HG03558 (cell line): ENCODE measurements around the gene HACL1.
"Not testable (repeated sequence)": the region's sequence is repeated elsewhere in the genome, so short reads cannot be mapped to it uniquely, and the experiment has no call there.

Experiments used
- ATAC-seq: cut with Tn5 transposase; IDR thresholded peaks from one replicate; pipeline ENCODE4 v1.9.1; 2021; ENCODE audit warnings: moderate number of reproducible peaks; ENCODE audit not compliant: unreplicated experiment; ENCODE audit errors: extremely low read depth

Gene HACL1

DNA sequence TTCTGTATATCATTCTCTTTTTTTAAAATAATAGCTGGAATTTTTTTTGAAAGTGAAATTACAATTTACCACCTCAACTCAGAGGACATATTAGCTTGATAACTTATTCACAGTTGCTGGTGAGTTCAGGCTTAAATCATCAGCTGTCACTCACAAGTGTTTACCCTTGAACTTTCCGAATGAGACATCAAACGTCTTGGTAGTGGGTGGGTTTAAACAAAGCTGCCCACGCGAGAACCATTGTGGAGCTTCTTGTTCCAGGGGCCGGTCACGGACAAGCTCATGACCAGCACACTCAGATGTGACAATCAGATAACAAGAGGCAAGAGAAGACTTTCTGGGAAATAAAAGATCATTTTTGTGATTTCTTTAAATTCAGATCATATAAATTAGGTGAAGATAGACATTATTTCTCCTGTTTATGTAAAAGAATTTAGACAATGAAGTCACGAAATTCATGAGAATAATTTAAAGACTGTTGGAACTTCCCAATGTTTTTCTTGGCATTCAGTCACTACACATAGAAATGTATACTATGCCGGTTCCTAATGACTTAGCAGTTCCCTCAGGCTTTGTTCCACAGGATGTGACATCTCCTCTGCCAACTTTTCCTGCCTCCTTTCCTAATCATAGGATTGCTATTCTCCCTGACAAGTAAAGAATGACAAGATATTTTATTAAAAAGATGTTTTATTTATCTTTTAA lies 29.4 kb upstream of the HACL1 start:
- ATAC-seq, result peak; percentile 39

DNA sequence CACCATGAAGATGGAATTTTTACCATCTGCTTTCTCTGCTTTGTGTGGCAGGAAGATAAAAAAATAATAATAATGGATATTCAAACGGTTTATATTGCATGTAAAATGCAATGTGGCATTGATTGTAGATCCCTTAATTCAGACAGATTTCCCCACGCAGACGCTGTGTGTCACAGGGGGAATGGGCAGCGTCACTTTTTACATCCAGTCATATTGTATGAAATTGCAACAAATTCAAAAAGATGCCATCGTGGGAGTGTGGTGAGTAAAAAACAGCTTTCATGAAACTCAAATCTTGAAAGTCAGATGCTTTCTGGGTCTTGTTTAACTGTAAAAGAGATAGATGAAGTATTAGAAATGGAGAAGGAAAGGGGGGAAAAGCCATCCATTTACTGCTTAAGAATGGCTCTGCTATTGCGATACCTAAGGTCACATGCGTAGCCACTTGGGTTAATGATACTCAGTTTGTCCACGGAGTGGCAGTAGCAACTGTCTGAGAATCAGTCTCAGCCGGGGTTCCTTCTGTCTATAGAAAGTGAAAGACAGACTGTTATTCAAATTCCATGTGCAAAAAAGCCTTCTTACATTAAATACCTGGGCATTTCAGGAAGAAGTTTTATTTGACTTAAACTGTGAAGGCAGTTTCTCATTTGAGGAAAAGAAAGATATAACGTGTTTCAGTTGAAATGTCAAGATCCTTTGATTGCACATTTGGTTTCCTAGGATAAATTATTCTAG lies 28.7 kb upstream of the HACL1 start:
- peak; percentile 84 for ATAC-seq

DNA sequence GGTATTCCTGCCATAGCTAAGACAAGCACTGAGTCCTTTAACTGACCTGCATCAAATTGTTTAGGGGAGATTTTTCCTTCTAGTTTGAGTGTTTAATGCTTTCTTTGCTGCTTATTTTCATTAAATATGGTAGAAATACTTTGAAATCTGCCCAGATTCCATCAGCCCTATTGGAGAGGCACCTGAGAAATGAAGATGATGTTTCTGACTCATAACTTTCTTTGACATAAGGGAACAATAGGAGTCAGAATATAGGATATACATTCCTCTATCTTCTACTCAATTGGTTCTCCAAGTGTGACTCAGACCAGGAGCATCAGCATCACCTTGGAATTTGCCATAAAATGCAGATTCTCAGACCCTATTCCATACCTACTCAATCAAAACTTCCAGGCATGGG lies 27.6 kb upstream of the HACL1 start:
- no peak for ATAC-seq

DNA sequence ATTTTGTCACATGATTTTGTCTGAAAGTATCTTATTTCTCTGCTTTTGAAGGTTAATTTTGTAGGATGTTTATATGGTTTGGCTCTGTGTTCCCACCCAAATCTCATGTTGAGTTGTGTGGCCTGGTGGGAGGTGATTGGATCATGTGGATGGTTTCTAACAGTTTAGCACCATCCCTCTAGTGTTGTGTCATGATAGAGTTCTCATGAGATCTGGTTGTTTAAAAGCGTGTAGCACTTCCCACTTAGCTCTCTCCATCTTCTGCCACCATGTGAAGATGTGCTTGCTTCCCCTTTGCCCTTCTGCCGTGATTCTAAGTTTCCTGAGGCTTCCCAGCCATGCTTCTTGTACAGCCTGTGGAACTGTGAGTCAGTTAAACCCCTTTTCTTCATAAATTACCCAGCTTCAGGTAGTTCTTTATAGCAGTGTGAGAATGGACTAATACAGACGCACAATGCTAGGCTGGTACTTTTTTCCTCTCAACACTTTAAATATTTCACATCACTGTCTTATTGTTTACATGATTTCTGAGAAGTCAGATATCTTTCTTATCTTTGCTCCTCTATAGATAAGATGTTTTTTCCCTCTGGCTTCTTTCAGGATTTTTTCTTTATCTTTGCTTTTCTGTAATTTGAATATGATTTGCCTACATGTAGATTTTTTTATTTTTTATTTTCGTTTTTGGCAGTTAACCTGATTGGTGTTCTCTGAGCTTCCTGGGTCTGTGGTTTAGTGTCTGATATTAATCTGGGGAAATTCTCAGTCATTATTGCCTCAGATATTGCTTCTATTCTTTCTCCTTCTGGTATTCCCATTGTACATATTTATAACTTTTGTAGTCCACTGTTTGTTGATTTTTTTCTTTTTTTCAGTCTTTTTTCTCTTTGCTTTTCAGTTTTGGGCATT lies 22.4 kb upstream of the HACL1 start:
- ATAC-seq, result no peak

DNA sequence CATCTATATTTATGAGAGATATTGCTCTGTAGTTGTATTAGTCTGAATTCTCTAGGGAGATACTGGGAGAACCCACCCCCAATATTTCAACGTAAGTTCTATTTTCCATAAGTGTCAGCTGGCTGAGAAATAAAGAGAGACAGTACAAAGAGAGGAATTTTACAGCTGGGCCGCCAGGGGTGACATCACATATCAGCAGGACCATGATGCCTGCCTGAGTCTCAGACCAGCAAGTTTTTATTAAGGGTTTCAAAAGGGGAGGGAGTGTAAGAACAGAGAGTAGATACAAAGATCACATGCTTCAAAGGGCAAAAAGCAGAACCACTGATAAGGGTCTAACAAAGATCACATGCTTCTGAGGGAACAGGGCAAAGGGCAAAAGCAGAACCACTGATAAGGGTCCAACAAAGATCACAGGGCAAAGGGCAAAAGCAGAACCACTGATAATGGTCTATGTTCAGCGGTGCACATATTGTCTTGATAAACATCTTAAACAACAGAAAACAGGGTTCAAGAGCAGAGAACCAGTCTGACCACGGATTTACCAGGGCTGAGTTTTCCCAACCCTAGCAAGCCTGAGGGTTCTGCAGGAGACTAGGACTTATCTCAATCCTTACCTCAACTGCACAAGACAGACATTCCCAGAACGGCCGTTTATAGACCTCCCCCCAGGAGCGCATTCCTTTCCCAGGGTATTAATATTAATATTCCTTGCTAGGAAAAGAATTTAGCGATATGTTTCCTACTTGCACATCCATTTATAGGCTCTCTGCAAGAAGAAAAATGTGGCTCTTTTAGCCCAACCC lies 18.5 kb upstream of the HACL1 start:
- not testable (repeated sequence) for ATAC-seq

DNA sequence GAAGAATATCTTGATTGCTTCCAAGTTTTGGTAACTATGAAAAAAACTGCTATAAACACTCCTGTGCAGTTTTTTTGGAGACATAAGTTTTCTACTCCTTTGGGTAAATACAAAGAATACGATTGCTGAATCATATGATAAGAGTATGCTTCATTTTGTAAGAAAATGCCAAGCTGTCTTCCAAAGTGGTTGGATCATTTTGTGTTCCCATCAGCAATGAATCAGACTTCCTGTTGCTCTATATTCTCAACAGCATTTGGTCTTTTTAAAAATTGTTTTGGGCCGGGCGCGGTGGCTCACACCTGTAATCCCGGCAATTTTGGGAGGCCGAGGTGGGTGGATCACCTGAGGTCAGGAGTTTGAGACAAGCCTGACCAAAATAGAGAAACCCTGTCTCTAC lies 14.7 kb upstream of the HACL1 start:
- no peak for ATAC-seq

DNA sequence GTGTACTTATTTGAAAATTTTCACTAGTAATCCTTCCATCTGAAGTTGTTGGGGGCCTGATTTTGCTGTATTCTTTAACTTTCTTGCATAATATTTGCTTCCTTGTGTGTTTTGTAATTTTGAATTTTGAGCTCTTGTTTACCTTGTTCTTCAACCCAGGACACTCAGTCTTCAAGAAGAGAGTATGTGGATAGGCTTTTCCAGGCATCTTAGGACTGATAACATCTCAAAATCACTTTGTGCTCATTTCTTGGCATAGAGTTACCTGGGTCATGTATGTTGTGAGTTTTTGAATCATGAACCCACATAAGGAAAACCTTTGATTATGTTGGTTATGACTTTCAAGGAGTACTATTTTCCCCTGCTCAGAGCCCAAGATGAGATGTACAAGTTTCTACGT lies 13.6 kb upstream of the HACL1 start:
- ATAC-seq, result no peak

DNA sequence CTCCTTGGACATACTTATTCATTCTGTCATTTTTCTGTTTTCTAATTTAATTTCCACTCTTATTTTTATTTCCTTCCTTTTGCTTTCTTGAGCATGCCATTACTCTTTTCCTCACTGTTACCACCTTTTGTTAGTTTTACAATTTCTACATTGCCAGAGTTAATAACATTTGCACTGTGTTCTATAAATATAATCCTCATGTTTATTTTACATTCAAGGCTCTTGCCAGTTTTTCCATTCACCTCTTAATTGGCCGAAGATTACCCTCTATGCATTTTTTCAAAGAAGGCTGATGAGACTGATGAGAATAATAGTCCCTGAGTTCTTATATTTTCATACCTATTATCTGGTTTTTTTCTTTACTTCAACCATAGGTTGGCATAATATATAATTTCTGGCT lies 10.6 kb upstream of the HACL1 start:
- no peak for ATAC-seq

DNA sequence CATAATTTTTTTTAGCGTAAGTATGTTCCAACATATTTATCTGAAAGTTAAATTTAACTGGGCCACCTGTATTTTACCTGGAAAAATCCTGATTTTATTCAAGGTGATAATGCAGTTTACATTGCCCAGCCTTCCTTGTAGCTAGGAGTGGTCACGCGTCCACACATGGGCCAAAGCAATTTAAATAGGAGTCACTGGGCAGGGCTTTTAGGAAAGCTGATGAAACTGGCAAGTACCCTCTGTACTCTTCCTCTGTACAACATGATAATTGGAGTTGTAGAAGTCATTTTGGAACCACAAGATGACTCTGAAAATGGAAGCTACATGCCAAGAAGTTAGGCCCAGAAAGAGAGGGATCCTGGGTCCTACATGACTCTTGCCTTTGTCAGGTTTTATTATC lies 9.6 kb upstream of the HACL1 start:
- ATAC-seq, result no peak

DNA sequence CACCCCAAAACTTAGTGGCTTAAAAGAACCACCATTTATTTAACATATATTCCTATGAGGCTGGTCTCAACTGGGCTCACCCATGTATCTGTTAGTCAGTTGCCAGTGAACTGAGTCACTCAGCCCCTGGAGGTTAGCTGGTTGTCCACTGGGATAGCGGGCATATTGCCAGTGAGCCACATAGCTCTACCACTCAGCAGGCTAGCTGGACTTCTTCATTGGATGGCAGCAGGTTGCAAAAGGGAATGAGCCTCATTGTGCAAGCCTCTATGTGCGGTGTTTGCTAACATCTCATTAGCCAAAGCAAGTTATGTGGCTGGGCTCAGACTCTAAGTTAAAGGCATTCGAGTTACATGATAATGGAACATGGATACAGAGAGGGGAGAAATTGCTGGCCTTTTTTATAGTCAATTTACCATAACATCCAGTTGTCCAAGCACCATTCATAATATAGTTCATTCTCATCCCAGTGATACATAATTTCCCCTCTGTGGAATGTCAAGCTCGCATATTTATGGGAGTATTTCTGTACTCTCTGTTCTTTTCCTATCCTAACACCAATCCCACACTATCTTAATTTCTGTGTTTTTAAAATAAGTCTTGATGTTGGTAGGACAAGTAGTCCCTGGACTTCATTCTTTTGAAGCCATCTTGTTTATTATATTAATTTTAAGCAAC lies 8.9 kb upstream of the HACL1 start:
- no peak for ATAC-seq

DNA sequence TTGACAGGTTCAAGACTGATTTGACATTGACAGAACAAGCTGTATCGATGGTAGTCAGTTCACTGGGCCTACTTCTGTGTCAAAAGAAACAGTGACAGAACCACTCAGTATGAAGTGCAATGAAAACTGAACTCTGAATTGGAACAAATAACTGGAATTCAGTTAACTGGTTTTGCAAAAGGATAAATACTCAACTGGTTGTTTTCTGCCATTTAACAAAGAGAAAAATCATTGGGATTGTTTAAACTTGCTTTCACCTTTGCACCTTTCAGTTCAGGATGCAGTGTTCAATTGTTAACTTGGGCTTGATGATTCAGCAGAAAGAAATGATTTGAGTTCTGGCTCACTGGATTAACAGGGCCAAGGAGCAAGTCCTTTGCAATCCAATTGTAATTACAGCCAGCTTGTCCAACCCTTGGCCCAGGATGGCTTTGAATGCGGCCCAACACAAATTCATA lies 5.1 kb upstream of the HACL1 start:
- no peak for ATAC-seq

DNA sequence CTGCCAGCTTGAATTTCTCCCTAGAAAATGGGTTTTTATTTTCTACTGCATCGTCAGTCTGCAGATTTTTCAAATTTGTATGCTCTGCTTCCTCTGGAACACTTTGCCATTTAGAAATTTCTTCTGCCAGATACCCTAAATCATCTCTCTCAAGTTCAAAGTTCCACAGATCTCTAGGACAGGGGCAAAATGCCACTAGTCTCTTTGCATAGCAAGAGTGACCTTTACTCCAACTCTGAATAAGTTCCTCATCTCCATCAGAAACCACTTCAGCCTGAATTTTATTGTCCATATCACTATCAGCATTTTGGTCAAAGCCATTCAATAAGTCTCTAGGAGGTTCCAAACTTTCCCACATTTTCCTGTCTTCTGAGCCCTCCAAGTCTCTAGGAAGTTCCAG lies 3.2 kb upstream of the HACL1 start:
- not testable (repeated sequence) for ATAC-seq

DNA sequence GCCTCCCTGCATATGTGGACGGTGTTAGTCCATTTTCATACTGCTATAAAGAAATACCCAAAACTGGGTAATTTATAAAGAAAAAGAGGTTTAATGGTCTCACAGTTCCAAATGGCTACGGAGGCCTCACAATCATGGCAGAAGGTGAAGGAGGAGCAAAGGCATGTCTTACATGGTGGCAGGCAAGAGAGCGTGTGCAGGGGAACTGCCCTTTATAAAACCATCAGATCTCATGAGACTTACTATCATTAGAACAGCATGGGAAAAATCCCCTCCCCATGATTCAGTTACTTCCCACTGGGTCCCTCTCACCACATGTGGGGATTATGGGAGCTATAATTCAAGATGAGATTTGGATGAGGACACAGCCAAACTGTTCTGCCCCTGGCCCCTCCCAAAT lies 1.4 kb upstream of the HACL1 start:
- not testable (repeated sequence) for ATAC-seq

DNA sequence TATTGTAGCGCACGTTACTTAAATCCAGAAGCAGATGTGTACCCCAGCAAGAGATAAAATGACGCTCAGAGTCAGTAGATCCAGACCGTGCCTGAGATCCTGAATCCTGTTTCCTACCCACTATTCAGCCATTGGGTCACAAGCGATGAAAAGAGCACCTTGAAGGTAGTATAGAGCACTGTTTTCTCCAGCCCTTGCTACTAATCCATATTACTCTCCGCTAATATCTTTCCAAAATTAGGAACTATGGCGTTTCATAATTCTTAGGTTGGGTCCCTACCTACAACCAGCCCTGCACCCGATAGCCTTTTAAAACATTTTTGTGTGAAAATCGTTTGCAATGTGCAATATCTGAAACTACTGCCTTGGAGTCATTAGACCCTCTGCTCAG lies 772 bp upstream of the HACL1 start:
- no peak for ATAC-seq

DNA sequence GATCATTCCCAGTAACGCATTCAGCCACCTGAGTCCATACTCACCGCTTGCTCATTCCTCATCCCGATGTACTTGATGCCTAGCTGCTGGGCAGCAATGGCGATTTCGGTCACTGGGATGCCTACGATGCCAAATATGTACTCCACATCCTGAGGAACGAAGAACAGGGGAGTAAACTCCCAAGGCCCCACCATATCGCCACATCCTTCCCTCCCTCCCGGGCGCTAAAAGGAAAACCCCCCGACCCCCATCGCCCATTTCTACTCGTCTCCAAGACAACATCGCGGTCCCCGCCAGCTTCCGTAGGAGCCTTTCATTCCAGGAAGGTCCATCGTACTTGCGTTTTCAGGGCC lies 347 bp downstream of the HACL1 start:
- ATAC-seq, result no peak

DNA sequence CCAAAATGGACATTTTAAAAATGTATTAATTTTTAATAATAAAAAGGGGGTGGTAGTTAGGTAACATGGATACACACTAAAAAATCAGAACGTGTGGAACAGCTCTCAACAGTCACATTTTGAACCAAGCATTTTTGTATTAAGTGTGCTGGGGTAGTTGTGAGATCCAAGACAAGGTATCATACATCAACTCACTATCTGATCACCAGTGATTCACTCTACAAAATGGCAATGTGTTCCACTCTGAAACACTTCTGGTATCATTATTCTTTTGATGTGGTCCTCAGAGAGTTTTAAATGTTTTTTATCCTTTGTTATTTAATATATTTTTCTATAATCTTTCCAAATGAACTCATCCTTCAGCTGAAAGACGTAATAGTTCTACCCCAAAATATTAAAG lies 5.4 kb downstream of the HACL1 start:
- no peak for ATAC-seq

DNA sequence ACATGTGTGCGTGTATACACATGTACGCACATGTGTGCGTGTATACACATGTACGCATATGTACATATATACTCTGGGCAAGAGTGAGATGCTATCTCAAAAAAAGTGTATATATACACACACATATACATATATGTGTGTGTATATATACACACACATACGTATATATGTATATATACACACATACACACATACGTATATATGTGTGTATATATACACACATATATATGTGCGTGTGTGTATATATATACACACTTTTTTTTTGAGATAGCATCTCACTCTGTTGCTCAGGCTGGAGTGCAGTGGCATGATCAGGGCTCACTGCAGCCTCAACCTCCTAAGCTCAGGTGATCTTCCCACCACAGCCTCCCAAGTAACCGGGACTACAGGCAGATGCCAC lies 8.4 kb downstream of the HACL1 start:
- no peak for ATAC-seq

DNA sequence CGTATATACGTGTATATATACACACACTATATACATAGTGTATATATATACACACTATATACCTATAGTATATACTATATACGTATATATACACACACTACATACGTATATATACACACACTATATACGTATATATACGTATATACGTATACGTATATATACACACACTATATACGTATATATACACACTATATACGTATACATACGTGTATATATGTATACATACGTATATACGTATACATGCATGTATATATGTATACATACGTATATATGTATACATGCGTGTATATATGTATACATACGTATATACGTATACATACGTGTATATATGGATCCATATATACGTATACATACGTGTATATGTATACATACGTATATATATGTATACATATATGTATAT lies 9.4 kb downstream of the HACL1 start:
- ATAC-seq, result no peak

DNA sequence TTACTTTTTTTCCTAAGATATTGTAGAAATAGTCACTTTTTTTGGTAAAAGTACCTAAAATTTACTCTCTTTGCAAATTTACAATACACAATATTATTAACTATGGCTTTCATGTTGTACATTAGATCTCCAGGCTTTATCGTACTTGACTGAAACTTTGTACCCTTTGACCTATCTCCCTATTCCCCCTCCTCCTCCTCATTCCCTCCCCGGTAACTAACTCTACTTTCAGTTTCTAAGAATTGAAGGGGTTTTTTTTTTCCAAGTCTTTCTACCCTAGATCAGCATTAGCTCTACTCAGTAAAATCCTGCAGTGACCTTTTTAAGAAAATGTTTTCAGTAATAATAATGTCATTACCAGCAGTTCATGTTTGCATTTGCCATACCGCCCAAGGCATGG lies 10.1 kb downstream of the HACL1 start:
- ATAC-seq, result no peak
